ENCODE results near the gene MTUS2.

Gene MTUS2

GRCh38 chr13:29397265-29397664 lies 577.1 kb downstream of the MTUS2 start:
- no peak for DNase-seq (ENCODE audit: low read depth, low spot score)

GRCh38 chr13:29402166-29402636 lies 582.1 kb downstream of the MTUS2 start:
- DNase-seq (ENCODE audit: low read depth, low spot score): no peak

- DNase-seq (ENCODE audit: low read depth, low spot score): no peak
Observed at GRCh38 chr13:29405401-29405800, 585.3 kb downstream of the MTUS2 start.

GRCh38 chr13:29411481-29411880 lies 591.3 kb downstream of the MTUS2 start:
- no peak for DNase-seq (ENCODE audit: low read depth, low spot score)

GRCh38 chr13:29418026-29418425 lies 597.9 kb downstream of the MTUS2 start:
- no peak for DNase-seq (ENCODE audit: low read depth, low spot score)

GRCh38 chr13:29421118-29421517 lies 601.0 kb downstream of the MTUS2 start:
- DNase-seq (ENCODE audit: low read depth, low spot score): no peak

GRCh38 chr13:29422015-29422414 lies 601.9 kb downstream of the MTUS2 start:
- no peak for DNase-seq (ENCODE audit: low read depth, low spot score)

- DNase-seq (ENCODE audit: low read depth, low spot score): no peak
Observed at GRCh38 chr13:29423050-29423449, 602.9 kb downstream of the MTUS2 start.

GRCh38 chr13:29427937-29428309 lies 607.8 kb downstream of the MTUS2 start:
- DNase-seq (ENCODE audit: low read depth, low spot score): no peak

GRCh38 chr13:29428310-29429181 lies 608.4 kb downstream of the MTUS2 start:
- no peak for DNase-seq (ENCODE audit: low read depth, low spot score)

GRCh38 chr13:29429286-29429900 lies 609.3 kb downstream of the MTUS2 start:
- no peak for DNase-seq (ENCODE audit: low read depth, low spot score)

GRCh38 chr13:29434217-29434945 lies 614.2 kb downstream of the MTUS2 start:
- no peak for DNase-seq (ENCODE audit: low read depth, low spot score)

GRCh38 chr13:29435125-29435911 lies 615.2 kb downstream of the MTUS2 start:
- no peak for DNase-seq (ENCODE audit: low read depth, low spot score)

- DNase-seq (ENCODE audit: low read depth, low spot score): no peak
Observed at GRCh38 chr13:29436291-29436690, 616.2 kb downstream of the MTUS2 start.

- DNase-seq (ENCODE audit: low read depth, low spot score): no peak
Observed at GRCh38 chr13:29436721-29437280, 616.7 kb downstream of the MTUS2 start.

- DNase-seq (ENCODE audit: low read depth, low spot score): no peak
Observed at GRCh38 chr13:29438769-29439168, 618.6 kb downstream of the MTUS2 start.

GRCh38 chr13:29439601-29440388 lies 619.7 kb downstream of the MTUS2 start:
- DNase-seq (ENCODE audit: low read depth, low spot score): no peak

- no peak for DNase-seq (ENCODE audit: low read depth, low spot score)
Observed at GRCh38 chr13:29441306-29441705, 621.2 kb downstream of the MTUS2 start.

GRCh38 chr13:29446016-29446415 lies 625.9 kb downstream of the MTUS2 start:
- DNase-seq (ENCODE audit: low read depth, low spot score): no peak

- DNase-seq (ENCODE audit: low read depth, low spot score): no peak
Observed at GRCh38 chr13:29448174-29448573, 628.0 kb downstream of the MTUS2 start.

Data from brain pericyte (primary cell).